T47D (cell line): Measurements from ENCODE around the gene SLCO2B1.

ENCODE experiments used
- DNase-seq, 2 experiments: peaks; one replicate each; pipeline versions ENCODE4 v3.0.0 to v3.0.0-alpha.2; 2011 to 2012; ENCODE audit warnings: low read depth in 1 of 2, low spot score in 1 of 2
- JUND ChIP-seq: IDR thresholded peaks from 2 replicates; pipeline ENCODE4 v1.6.1; 2012; ENCODE audit warnings: low read depth
- in situ Hi-C: cut with HindIII; loops from 2 replicates; pipeline ENCODE4 v1.10.0; 2016; ENCODE audit warnings: low sequenced_read_pairs, low pct_unique_long_range_greater_than_20kb

Gene SLCO2B1

DNA sequence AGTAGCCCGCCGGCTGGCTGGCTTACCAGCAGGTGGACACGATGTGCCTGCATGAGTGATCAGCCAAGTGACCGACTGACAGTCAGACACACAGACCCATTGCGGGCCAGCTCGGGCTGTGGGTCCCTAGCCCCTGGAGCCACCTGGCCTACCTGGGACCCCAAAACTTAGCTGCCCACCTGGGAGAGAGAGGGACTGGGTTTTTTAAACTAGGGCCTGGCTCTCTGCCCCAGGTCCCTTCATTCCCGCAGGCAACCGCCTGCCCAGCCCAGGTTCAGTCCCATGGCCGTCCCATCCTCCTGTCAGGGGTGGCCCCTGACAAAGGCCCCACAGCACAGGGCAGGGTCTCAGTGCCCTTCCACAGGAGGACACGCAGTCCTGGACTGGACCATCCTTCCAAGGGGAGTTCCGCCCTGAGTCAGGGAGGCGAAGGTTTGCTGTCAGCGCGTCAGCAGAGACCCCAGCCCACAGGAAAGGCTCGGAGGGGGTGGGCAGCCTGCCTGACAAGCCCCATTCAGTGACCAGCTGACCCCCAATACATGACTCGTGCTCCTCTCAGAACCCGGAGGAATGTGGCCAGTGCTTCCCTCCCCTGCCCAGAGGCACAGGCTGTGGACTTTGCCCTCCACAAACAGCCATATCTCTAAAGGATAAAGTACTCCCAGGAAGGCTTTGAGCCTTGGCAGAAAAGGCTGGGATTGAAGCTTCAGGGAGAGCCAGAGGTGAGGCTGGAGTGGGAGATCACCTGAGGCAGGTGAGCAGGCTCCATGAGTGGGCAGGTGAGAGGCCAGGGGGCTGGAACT is 8.4 kb downstream of the SLCO2B1 start:
- no peak for DNase-seq
- no peak for TF ChIP-seq JUND
- in situ Hi-C loops: no loop called here

GRCh38 chr11:75160220-75160757 is 9.4 kb downstream of the SLCO2B1 start:
- in situ Hi-C loops: no loop called here
- DNase-seq: no peak

GRCh38 chr11:75160880-75161279 is 10.0 kb downstream of the SLCO2B1 start:
- in situ Hi-C loops: no loop called here
- no peak for TF ChIP-seq JUND
- no peak for DNase-seq

More at GRCh38 chr11:75160220-75160757, 9.4 kb downstream of the SLCO2B1 start:
- no peak for TF ChIP-seq JUND

DNA sequence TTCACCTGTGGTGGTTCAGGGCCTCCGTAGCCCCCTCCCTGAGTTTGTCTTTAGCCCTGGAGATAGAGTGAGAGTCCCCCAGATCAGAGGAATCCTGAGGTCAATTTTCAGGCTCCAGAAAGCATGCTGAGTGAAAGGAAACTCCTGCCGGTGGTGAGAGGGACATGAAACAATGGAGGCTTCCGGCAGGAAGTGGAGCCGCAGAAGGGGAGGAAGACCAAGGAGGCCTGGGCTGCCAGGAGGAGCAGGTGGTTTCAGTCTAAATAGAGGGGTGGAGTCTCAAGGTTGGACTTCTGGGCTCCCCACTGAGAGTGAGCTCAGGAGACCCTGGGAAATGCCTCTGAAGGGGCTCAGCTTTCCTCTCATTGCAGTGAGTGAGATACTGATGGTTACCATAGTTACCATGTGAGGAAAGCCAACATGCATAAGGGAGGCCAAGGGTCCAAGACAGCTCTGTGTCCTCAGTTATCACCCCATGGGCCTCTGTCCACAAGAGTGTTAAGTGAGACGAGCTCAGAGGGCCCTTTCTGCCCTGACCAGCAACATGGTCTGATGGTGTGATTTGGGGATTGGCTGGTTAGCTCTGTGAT is 10.7 kb downstream of the SLCO2B1 start:
- TF ChIP-seq JUND: no peak
- in situ Hi-C loops: no loop called here
- no peak for DNase-seq

GRCh38 chr11:75162954-75163353 is 12.0 kb downstream of the SLCO2B1 start:
- no peak for DNase-seq
- in situ Hi-C loops: no loop called here
- no peak for TF ChIP-seq JUND

- in situ Hi-C loops: no loop called here
- no peak for TF ChIP-seq JUND
- DNase-seq: no peak
Observed at GRCh38 chr11:75163921-75164849, 13.3 kb downstream of the SLCO2B1 start.

- TF ChIP-seq JUND: no peak
- in situ Hi-C loops: no loop called here
- DNase-seq: no peak
Observed at GRCh38 chr11:75165721-75166120, 14.8 kb downstream of the SLCO2B1 start.

- TF ChIP-seq JUND: no peak
- in situ Hi-C loops: no loop called here
- no peak for DNase-seq
Observed at GRCh38 chr11:75166791-75167190, 15.9 kb downstream of the SLCO2B1 start.

- in situ Hi-C loops: no loop called here
- DNase-seq: no peak
- no peak for TF ChIP-seq JUND
Observed at GRCh38 chr11:75167617-75168016, 16.7 kb downstream of the SLCO2B1 start.

GRCh38 chr11:75169101-75169885 is 18.4 kb downstream of the SLCO2B1 start:
- TF ChIP-seq JUND: no peak
- DNase-seq: no peak
- in situ Hi-C loops: no loop called here

GRCh38 chr11:75170516-75171201 is 19.8 kb downstream of the SLCO2B1 start:
- DNase-seq: no peak
- no peak for TF ChIP-seq JUND
- in situ Hi-C loops: no loop called here
